Testis (tissue), 3 donors: Measurements from ENCODE around the gene ZBTB7C. TPM values are rescaled to one million over a fixed set of nuclear protein-coding genes. Genes with fewer than 3 reads are reported as not detected.

Experiments used
- DNase-seq: peaks from one replicate; pipeline ENCODE4 v3.0.0-alpha.2; 2019
- H3K27ac ChIP-seq, 2 donors: fragments of 200-600 bp; sonication (generic); one replicate each; pipeline ENCODE4 v1.5.1; 2019
- H3K27me3 ChIP-seq: fragments of 200-600 bp; sonication (generic); one replicate; pipeline ENCODE4 v1.5.1; 2019
- H3K36me3 ChIP-seq: fragments of 200-600 bp; sonication (generic); one replicate; pipeline ENCODE4 v1.5.1; 2017; ENCODE audit warnings: low read depth; ENCODE audit errors: missing control alignments
- H3K4me1 ChIP-seq: fragments of 200-600 bp; sonication (generic); one replicate; pipeline ENCODE4 v1.5.1; 2019
- H3K4me3 ChIP-seq, 2 donors: fragments of 200-600 bp; sonication (generic); one replicate each; pipeline ENCODE4 v1.5.1; 2017 to 2019
- H3K9me3 ChIP-seq: fragments of 200-600 bp; sonication (generic); one replicate; pipeline ENCODE4 v1.5.1; 2017
- POLR2A ChIP-seq: fragments of 450-650 bp; IDR thresholded peaks from one replicate; pipeline ENCODE4 v1.6.1; 2017; ENCODE audit warnings: antibody characterized with exemption, mild to moderate bottlenecking, moderate library complexity
- WGBS, 2 donors: methylation state at CpG; one replicate each; pipeline ENCODE4 v1.1.5; 2018; 5-methylcytosine and 5-hydroxymethylcytosine counted together
- intact Hi-C: fragments of 100-400 bp; cut with DNase I; formaldehyde crosslinking; loops from one replicate; pipeline ENCODE4 v1.15.1; 2023; ENCODE audit warnings: low total_unique reads
- polyA plus RNA-seq: library from polyadenylated mRNA; stranded (reverse); fragments of 350-450 nt; fragmentation: Illumina TruSeq; extraction: RNeasy Lipid Tissue Mini Kit (QIAGEN cat#74804); gene quantifications from one replicate; pipeline ENCODE4 v1.2.3, GENCODE V29; 2014; ENCODE audit warnings: low read depth, low replicate concordance; ENCODE audit not compliant: insufficient read depth
- total RNA-seq, 2 donors: library from RNA; depleted of rRNA; stranded (reverse); fragments of >200 nt; gene quantifications; one replicate each; pipeline ENCODE4 v1.2.3, GENCODE V29; 2016
- TF ChIP-seq, protein P1 (sequence below), 3 experiments: fragments of 450-650 bp in 2 of 3; fragments of 200-600 bp in 1 of 3; sonication (generic) in 1 of 3; IDR thresholded peaks; one replicate each; pipeline ENCODE4 v1.5.1; 2016 to 2019; ENCODE audit warnings: antibody characterized with exemption in 3 of 3, mild to moderate bottlenecking in 2 of 3, moderate library complexity in 1 of 3

The ZBTB7C gene
- total and polyA plus RNA-seq, 3 donors from 2014 or later: 14.1 to 65.4 (median 42.4) TPM

DNA sequence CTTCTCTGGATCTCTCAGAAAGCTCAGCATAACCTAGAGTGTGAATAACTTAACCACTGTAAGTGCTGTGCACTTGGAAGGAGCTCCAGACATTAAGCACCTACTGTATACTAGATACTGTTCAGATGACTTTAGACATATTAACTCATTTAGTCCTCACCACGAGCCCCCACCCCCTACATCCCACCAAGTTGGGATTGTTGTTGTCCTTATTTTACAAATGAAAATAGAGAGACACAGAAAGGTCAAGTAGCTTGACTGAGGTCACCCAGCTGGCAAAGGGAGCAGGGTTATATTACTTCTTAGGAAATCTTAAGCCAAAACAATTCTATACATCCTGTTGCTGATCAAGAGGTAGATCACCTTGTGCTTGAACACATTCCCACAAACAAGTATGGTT lies 244.5 kb downstream of the ZBTB7C start:
- H3K36me3 ChIP-seq: no peaks in the 10 kb centered on the region
- WGBS, 2 donors: 53 to 60% methylated on average over 1 of the region's 1 CpG
- intact Hi-C loops: no loop called here
- TF ChIP-seq, protein P1, sequence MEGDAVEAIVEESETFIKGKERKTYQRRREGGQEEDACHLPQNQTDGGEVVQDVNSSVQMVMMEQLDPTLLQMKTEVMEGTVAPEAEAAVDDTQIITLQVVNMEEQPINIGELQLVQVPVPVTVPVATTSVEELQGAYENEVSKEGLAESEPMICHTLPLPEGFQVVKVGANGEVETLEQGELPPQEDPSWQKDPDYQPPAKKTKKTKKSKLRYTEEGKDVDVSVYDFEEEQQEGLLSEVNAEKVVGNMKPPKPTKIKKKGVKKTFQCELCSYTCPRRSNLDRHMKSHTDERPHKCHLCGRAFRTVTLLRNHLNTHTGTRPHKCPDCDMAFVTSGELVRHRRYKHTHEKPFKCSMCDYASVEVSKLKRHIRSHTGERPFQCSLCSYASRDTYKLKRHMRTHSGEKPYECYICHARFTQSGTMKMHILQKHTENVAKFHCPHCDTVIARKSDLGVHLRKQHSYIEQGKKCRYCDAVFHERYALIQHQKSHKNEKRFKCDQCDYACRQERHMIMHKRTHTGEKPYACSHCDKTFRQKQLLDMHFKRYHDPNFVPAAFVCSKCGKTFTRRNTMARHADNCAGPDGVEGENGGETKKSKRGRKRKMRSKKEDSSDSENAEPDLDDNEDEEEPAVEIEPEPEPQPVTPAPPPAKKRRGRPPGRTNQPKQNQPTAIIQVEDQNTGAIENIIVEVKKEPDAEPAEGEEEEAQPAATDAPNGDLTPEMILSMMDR (IDR thresholded peaks at IDR 0.05): no peak
- TF ChIP-seq POLR2A: no peak
- H3K27ac ChIP-seq: peak overlapping the region in 1 of 2 donors; percentile 38
- H3K4me1 ChIP-seq: peaks cover 83% of the 10 kb centered on the region
- no peaks in the 10 kb centered on the region for H3K27me3 ChIP-seq
- no peak overlapping the region for H3K4me3 ChIP-seq
- H3K9me3 ChIP-seq: no peaks in the 10 kb centered on the region
- no peak for DNase-seq

DNA sequence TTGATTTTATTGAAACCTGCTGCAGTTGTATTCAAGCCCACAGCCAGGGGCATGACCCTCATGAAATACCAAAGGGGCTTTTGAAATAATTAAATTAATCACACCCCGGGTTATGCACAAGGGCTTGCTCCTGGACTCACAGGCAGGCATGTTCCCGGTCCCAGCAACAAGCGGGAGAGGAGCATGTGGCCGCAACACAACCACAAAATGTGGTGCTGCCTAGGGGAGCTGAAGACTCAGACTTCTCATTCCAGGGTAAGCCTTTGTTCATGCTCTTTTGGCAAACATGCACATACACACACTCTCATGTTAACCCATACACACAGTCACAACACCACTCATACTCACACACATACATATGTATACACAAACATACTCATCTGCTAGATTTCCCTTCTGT lies 245.1 kb downstream of the ZBTB7C start:
- Histone ChIP-seq H3K27ac (no peak overlapping the region), H3K9me3 (no peaks in the 10 kb centered on the region), H3K36me3 (no peaks in the 10 kb centered on the region), H3K4me1 (peaks cover 78% of the 10 kb centered on the region), H3K4me3 (no peak overlapping the region), H3K27me3 (no peaks in the 10 kb centered on the region)
- intact Hi-C loops: no loop called here
- no peak for DNase-seq
- no peak for TF ChIP-seq POLR2A
- TF ChIP-seq, protein P1 (IDR thresholded peaks at IDR 0.05): no peak
- WGBS, 2 donors: 54 to 68% methylated on average over 4 of the region's 4 CpGs

DNA sequence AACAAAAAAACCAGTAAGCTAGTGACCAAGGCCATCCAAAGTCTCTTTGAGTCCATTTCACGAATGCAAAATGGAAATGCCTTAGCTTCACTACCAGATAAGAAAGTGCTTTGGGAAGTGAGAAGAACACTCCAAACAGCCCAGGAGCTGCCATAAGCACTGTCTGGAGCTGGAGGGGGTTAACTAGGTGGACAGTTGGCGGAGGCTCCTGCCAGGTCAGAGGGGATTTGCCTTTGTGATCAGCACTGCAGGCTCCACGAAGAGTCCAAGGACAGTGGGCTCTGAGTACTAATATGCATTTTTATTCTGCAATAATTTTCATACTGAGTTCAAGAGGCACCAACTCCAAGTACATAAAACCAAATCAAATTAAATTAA lies 245.5 kb downstream of the ZBTB7C start:
- DNase-seq: no peak
- Histone ChIP-seq H3K27ac (peak overlapping the region in 1 of 2 donors; percentile 7), H3K27me3 (no peaks in the 10 kb centered on the region), H3K9me3 (no peaks in the 10 kb centered on the region), H3K4me3 (no peak overlapping the region), H3K4me1 (peaks cover 74% of the 10 kb centered on the region), H3K36me3 (no peaks in the 10 kb centered on the region)
- 25 to 53% methylated on average over 3 of the region's 3 CpGs for WGBS, 2 donors
- no peak for TF ChIP-seq POLR2A
- TF ChIP-seq, protein P1 (IDR thresholded peaks at IDR 0.05): no peak
- intact Hi-C loops: no loop called here

DNA sequence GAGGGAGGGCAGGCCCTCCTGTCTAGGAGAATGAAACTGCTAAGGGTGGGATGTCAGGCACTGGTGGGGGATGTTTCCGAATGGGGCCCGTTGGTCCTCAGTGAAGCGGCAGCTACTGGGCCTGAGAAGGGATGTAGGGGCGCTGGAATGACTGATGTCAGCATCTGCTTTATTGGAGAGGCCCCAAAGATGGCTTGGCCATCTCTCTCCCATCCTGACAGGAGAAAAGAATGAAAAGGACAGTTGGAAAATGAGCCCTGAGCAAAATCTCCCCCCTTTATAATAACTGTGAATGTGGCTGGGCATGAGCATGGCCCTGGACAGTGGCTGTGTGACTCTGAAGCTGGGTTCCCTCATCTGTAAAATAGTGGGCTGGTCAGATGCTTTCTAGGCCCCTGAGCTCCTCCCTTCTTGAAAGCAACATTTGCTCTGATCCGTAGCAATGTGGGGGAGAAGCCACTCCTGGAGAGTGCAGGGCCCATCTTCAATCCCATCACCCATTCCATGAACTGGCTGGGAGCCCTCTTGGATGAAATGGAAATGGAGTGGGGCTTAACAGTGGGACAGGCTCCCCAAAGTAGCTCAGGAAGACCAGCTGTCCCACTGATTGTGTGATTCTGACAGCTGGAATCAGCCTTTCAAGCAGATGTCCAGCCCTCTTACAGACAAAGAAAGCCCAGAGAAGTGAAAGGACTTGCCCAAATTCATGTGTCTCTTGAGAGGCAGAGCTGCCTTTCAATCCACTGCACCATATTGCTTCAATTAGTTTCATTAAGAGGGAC lies 246.0 kb downstream of the ZBTB7C start:
- no peak for DNase-seq
- TF ChIP-seq, protein P1 (IDR thresholded peaks at IDR 0.05): no peak
- TF ChIP-seq POLR2A: no peak
- intact Hi-C loops: no loop called here
- Histone ChIP-seq H3K4me3 (no peak overlapping the region), H3K36me3 (no peaks in the 10 kb centered on the region), H3K27ac (peak overlapping the region in 1 of 2 donors; percentile 7), H3K4me1 (peaks cover 68% of the 10 kb centered on the region), H3K9me3 (no peaks in the 10 kb centered on the region), H3K27me3 (no peaks in the 10 kb centered on the region)
- WGBS, 2 donors: 69 to 73% methylated on average over 5 of the region's 5 CpGs
